Measurements from ENCODE around the gene SYNC.

DNA sequence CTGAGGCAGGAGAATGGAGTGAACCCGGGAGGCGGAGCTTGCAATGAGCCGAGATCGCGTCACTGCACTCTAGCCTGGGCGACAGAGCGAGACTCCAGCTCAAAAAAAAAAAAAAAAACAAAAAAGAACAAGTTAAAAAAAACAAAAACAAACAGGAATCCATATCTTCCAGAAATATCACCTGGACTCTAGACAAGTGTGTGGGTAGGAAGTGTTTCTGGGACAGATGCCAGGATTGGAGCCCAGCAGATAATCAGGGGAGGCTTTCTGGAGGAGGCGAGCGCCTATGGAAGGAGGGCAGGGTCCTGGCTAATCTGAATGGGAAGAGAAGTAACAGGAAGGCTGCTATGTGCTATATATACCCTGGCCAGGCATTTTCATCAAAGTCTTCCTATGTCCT lies 43.6 kb upstream of the SYNC start:
- TF ChIP-seq RFX5 (IDR thresholded peaks at IDR 0.05; ENCODE audit: low read depth, low read length), result no peak
- TF ChIP-seq, protein P1, sequence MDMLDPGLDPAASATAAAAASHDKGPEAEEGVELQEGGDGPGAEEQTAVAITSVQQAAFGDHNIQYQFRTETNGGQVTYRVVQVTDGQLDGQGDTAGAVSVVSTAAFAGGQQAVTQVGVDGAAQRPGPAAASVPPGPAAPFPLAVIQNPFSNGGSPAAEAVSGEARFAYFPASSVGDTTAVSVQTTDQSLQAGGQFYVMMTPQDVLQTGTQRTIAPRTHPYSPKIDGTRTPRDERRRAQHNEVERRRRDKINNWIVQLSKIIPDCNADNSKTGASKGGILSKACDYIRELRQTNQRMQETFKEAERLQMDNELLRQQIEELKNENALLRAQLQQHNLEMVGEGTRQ (IDR thresholded peaks at IDR 0.05; ENCODE audit: borderline replicate concordance, low read depth, low read length), result no peak
- no peak for TF ChIP-seq BHLHE40 (IDR thresholded peaks at IDR 0.05; ENCODE audit: borderline replicate concordance in 1 of 2, low read depth in 2 of 2, low read length in 1 of 2)
- TF ChIP-seq MYC (IDR thresholded peaks at IDR 0.05; ENCODE audit: insufficient read depth, insufficient read length, insufficient replicate concordance, low read length, severe bottlenecking), result no peak
- TF ChIP-seq POLR2A (IDR thresholded peaks at IDR 0.05; ENCODE audit: low read depth, low read length), result no peak
- TF ChIP-seq, protein P2, sequence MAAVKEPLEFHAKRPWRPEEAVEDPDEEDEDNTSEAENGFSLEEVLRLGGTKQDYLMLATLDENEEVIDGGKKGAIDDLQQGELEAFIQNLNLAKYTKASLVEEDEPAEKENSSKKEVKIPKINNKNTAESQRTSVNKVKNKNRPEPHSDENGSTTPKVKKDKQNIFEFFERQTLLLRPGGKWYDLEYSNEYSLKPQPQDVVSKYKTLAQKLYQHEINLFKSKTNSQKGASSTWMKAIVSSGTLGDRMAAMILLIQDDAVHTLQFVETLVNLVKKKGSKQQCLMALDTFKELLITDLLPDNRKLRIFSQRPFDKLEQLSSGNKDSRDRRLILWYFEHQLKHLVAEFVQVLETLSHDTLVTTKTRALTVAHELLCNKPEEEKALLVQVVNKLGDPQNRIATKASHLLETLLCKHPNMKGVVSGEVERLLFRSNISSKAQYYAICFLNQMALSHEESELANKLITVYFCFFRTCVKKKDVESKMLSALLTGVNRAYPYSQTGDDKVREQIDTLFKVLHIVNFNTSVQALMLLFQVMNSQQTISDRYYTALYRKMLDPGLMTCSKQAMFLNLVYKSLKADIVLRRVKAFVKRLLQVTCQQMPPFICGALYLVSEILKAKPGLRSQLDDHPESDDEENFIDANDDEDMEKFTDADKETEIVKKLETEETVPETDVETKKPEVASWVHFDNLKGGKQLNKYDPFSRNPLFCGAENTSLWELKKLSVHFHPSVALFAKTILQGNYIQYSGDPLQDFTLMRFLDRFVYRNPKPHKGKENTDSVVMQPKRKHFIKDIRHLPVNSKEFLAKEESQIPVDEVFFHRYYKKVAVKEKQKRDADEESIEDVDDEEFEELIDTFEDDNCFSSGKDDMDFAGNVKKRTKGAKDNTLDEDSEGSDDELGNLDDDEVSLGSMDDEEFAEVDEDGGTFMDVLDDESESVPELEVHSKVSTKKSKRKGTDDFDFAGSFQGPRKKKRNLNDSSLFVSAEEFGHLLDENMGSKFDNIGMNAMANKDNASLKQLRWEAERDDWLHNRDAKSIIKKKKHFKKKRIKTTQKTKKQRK (IDR thresholded peaks at IDR 0.05; ENCODE audit: low read depth, low read length), result no peak
- no peak for TF ChIP-seq YY1 (IDR thresholded peaks at IDR 0.05; ENCODE audit: low read depth, low read length)

Data from GM12878 (cell line).